HG02970 (cell line): Measurements from ENCODE around the gene SCEL.

Source experiments
- ATAC-seq: cut with Tn5 transposase; IDR thresholded peaks from one replicate; pipeline ENCODE4 v1.9.1; 2021; ENCODE audit warnings: mild to moderate bottlenecking, moderate library complexity, moderate number of reproducible peaks; ENCODE audit not compliant: unreplicated experiment, low FRiP score

Gene SCEL

GRCh38 chr13:77554069-77554468 lies 18.6 kb downstream of the SCEL start:
- no peak for ATAC-seq

GRCh38 chr13:77555246-77555645 lies 19.7 kb downstream of the SCEL start:
- ATAC-seq: no peak

GRCh38 chr13:77558016-77558415 lies 22.5 kb downstream of the SCEL start:
- no peak for ATAC-seq

DNA sequence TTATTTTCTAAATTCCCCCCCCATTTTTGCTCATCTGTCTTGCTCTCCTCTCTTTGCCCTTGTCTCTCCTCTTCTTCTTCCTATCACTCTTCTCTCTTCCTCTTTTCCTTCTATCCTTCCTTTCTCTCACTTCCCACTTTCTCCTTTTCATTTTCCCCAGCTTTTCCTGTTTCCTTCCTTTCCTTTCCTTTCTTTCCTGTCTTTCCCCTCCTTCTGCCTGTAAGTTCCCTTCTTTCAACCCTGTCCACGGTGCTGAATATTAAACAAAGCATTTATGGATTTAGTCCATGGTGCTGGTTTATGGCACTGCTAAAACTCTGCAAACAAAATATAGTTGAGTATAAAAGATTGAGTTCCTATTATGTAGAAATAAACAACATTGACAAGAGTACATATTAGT lies 27.6 kb downstream of the SCEL start:
- no peak for ATAC-seq

GRCh38 chr13:77565635-77566034 lies 30.1 kb downstream of the SCEL start:
- no peak for ATAC-seq

DNA sequence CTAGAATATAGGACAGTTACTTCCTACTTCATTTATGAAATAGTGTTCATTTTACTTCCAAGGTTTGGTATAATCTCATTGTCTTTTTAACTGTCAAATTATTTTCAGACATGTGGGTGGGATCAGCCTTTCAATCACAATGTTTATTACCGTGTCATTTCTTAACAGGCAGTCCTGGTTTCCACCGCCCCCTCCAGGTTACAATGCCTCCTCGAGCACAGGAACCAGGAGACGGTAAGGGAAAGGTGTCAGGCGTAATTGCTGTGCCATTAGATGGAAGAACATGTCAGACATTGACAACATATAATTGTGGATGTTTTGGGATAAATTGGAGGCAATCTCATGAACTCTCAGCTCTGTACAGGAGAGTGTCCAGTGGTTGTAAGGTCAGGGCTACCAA lies 36.5 kb downstream of the SCEL start:
- no peak for ATAC-seq

DNA sequence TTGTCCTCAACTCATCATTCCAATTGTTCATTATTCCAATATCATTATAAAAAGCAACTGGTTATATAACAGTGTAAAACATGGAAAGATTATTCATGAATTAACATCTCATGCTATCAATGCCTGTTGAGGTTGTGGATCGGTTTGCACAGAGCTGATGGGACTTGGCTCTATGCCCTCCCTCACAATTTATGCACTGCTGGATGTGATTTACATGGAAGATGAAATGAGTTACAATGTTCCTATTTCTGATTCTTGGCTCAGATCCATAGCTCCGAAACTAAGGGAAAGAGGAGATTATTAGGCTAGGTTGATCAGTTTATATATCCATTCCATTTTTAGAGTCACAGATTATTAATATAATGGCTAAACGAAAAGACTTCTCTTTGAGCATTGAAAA lies 38.6 kb downstream of the SCEL start:
- ATAC-seq: no peak

DNA sequence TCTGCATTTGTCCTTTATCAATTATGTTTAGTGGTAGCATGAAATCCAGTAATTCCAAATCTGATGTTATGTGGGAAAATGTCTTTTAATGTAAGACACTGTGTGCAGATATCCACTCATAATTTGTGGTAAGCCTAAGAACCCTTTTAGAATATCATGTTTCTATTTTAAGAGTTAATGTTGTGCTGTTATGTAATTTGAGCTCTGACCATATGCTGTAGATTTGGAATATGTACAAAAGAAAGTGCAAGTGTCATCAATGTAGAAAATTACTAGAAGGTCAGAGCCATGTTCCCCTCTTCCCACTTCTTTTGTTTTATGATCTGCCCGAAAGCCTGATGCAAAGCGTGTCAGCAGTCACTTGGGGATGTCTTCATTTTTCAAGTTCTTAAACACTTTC lies 44.5 kb downstream of the SCEL start:
- no peak for ATAC-seq

GRCh38 chr13:77580748-77581147 lies 45.2 kb downstream of the SCEL start:
- no peak for ATAC-seq

GRCh38 chr13:77583581-77583980 lies 48.1 kb downstream of the SCEL start:
- ATAC-seq: no peak

GRCh38 chr13:77584106-77584505 lies 48.6 kb downstream of the SCEL start:
- no peak for ATAC-seq

DNA sequence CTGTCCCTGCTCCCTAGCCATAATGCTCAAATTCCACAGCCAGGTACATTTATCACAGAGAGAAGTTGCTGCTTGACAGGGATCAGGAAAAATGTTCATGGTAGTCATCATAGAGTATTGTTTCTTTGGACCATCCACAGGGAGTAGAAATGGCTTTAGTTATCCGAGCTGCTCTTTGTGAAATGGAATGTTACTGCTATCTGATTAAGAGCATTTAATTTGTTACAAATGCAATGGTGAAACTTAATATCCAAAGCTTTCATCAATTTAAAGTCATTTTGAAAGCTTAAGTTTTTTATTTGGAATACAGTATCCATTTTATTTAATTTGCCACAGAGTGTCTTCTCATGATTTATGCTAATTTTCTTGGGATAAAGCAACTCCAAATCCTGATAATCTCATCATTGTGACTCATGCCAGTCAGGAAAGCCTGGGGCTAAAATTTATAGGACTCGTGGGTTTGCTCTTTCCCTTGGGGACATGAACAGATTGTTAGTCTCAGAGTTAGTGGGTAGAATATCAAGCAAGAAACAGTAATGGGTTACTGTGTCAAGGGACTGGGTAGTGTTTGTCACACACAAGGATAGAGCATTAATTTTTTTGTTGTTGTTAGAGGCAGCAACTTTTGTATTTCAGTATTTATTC lies 59.8 kb downstream of the SCEL start:
- no peak for ATAC-seq

DNA sequence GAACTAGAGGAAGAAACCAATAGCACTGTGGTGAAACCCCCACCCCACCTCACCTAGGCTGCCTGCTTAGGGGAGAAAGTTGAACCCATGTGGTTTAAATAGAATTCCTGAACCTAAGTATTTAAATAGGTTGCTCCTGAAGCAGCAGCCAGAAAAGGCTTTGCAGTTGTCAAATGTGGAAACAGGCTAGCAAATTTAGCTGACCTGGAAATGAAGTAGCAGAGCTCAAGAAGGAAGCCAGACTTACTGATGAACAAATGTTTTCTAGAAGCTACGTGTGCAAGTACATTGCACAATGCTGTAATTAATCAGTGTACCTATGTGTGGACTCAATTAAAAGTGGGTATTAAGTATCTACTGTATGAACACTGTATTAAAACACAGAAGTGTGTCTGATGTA lies 61.3 kb downstream of the SCEL start:
- ATAC-seq: no peak

DNA sequence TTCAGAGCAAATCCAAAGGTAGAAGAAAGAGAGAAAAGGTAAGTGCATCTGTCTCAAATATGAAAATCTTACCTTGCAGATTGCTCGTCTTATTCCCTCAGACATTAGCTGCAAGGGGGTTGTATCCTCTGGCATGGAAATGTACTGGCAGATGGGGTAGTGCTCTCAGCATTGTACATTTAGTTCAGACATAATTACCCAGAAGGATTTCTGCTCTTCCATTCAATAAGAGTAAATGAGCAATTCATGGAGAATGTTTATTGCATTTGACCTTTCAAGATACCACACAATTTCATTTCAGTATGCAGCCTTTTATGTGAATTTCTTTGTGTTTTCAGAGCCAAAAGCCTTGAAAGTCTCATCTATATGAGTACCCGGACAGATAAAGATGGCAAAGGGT lies 63.8 kb downstream of the SCEL start:
- no peak for ATAC-seq

- ATAC-seq: no peak
These were observed 65.2 kb downstream of the SCEL start for GRCh38 chr13:77600701-77601100.

DNA sequence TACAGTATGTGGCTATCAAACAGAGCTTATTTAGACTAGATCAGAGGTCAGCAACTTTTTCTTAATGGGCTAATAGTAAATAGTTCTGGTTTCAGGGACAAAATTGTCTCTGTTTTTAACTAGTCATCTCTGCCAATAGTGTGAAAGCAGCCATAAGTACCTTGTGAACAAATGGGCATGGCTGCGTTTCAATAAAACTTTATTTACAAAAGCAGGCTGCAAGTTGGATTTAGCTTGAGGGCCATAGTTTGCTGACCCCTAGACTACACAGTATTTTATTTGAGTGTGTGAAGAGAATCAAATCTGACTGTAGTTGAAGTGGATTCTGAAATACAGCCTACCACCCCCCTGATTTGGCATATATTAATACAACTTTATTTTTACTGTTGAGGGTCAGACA lies 75.6 kb downstream of the SCEL start:
- ATAC-seq: no peak

DNA sequence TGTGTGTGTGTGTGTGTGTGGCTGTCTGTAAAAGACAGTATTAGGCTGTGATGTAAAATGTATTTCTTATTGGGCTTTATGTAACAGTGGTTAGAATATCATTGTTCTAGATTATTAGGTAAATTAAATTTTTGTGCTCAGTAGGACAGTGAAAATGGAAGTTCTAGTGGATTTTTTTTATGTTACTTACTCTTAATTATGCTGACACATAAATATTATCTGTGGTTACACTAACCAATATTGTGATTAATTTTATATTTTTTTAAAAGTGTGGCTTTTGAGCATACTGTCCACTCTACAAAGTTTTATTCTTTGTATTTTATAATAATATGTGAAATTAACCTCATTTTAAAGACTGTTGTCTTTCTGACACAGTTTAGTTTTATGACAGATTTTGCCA lies 80.5 kb downstream of the SCEL start:
- no peak for ATAC-seq

DNA sequence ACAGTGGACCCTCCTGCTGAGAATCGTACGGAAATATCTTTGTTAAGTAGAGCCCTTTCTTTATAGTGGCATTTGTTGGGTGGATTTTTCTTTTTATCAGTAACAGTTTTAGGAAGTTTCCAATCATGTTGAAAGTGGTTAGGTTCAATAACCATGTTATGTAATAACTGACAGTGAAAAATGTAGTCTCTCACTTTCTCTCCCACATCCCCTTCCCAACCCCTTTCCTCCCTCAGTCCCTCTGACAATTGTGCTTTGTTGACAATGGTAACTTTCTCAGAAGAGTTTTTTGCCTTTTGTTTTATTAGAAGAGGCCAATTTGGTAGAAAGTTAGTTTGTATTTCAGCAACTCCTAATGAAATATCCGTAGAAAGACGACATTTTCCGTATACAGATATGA lies 84.1 kb downstream of the SCEL start:
- ATAC-seq: no peak

DNA sequence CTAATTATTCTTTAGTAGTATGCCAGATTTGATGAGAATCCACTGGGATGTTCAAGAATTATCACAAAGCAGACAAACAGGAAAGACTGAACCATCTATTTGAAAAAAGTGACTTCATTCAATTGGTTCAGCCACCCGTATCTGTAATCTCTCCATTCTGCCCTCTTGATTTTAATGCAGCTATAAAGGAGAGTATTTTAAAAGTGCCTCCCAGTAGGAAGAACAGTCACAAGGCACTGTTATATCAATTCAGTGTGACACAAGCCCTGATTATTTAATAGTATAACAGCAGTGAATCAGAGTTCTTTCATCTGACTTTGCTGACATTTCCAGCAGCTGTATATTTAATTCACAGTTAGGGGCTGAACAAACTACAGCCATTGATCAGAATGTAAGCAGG lies 84.6 kb downstream of the SCEL start:
- no peak for ATAC-seq

DNA sequence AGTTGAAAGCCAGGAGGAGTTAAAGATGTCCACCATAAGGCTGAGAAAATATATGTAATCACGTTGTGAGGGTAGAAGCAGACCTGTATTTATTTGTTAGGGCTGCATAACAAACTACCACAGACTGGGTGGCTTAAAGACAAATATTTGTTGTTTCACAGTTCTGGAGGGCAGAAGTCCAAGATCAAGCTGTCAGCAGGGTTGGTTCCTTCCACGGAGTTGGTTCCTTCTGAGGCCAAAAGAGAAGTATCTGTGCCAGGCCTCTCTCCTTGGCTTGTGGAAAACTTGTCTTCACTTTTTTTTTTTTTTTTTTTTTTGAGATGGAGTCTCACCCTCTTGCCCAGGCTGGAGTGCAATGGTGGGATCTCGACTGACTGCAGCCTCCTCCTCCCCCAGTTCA lies 88.3 kb downstream of the SCEL start:
- ATAC-seq: no peak

DNA sequence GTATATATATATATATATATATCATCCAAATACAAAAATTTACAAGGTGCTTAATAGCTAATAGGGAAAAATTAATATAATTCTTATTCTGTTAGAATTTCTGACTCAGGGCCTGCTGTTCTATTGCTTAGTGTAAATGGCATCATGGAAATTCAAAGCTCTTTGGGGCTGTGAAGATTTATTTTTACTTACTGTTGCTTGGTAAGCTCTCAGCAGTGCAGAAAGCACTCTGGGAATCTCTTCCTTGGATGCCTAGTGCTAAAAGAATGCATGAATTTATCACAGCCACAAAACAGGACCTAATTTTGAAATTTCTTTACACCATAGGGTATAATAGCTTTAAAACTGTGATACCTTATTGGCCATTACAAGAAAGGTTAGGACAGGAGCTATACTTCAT lies 92.7 kb downstream of the SCEL start:
- no peak for ATAC-seq

DNA sequence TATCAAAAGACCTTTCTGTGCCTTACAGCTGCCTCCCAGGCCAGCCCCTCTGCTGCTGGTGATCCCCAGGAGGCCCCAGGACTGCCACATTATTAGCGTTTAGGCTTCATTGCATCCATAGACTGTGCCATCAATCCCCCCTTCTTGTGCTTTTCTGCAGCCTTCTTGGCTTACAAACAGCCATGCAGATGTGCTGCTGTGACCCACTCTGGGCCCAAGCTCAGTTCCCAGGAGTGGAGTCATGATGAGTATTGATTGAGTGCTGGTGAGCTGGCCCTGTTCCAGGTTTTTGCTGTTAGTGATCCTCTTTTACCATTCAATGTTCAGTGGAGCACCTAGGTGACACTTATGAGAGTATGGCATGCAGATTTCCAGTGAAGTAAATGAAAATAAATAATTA lies 102.1 kb downstream of the SCEL start:
- ATAC-seq: no peak

GRCh38 chr13:77650409-77650808 lies 114.9 kb downstream of the SCEL start:
- no peak for ATAC-seq
